K562 (cell line): Measurements from ENCODE around the gene ATP5F1D. TPM values are rescaled to one million over a fixed set of nuclear protein-coding genes. Genes with fewer than 3 reads are reported as not detected.

Source experiments
- HNRNPUL1 ChIP-seq: fragments of 200-400 bp; formaldehyde crosslinking; IDR thresholded peaks from 2 replicates; pipeline ENCODE4 v1.6.1; 2017; ENCODE audit warnings: low read length
- polyA plus RNA-seq, 8 experiments: library from polyadenylated mRNA; depleted of rRNA in 4 of 8; stranded (reverse) in 5 of 8; unstranded in 3 of 8; fragments of >200 nt; fragmentation: Nextera tagmentation in 2 of 8; fragmentation: Illumina TruSeq in 1 of 8; extraction: Ambion mirVana in 2 of 8; extraction: Trizol in 1 of 8; gene quantifications; 2 replicates each; pipeline versions ENCODE4 v1.2.1 to v1.2.3, GENCODE V29; 2011 to 2014; ENCODE audit warnings: inconsistent platforms in 1 of 8, missing spikeins in 1 of 8
- total RNA-seq, 7 experiments: library from RNA; depleted of rRNA in 6 of 7; stranded (reverse); fragments of >200 nt in 6 of 7; fragmentation: Illumina TruSeq in 2 of 7; extraction: Trizol in 2 of 7; gene quantifications; 2 replicates each; pipeline versions ENCODE4 v1.2.1 to v1.2.3, GENCODE V29; 2011 to 2021; ENCODE audit warnings: low replicate concordance in 1 of 7
- TF ChIP-seq, protein P1 (sequence below): fragments of 250-450 bp; sonication (Bioruptor Pico); IDR thresholded peaks from 2 replicates; pipeline ENCODE4 v1.4.0; 2020
- TF ChIP-seq, protein P2 (sequence below): sonication (generic); formaldehyde crosslinking; IDR thresholded peaks from 2 replicates; pipeline ENCODE4 v1.8.0; 2022; ENCODE audit warnings: missing genetic modification reagents, mild to moderate bottlenecking, borderline replicate concordance

Gene ATP5F1D
- total and polyA plus RNA-seq, 9 of the 15 experiments (the other 6 are each of a cell fraction or from before 2014, with no cell fraction given): 3.9 to 409 (median 36.8) TPM

DNA sequence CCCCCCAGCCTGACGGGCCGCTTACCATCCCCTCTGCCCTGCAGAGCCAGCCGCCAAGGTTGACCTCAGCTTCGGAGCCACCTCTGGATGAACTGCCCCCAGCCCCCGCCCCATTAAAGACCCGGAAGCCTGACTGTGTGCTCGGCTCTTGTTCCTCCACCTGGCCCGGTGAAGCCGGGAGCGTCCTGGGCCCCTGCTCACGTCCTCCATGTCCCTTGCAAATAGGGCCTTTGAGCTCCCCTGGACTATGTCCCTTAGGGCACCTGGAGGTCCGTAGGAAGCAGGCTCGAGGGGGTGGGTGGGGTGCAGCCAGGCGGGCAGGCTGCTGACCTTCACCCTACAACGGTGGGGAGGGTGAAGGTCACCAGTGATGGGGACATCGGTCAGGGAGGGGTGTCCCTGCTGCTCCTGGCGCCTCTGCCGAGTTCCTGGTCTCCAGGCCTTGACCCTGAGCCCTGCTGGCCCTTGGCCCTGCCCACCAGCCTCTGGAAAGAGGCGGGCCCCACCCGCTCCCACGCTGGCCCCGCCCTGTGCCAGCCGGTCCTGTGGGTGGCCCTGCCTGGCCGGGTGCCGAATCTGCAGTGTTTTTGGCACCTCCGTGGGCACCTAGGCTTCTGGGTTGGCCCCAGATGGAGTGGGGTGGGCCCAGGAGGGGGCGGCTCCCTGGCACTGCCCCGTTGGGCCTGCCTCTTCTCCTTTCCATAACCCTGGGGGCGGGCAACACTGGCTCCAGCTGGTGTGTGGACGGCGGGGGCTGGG is 3.3 kb downstream of the ATP5F1D start (continued):
- TF ChIP-seq, protein P1, sequence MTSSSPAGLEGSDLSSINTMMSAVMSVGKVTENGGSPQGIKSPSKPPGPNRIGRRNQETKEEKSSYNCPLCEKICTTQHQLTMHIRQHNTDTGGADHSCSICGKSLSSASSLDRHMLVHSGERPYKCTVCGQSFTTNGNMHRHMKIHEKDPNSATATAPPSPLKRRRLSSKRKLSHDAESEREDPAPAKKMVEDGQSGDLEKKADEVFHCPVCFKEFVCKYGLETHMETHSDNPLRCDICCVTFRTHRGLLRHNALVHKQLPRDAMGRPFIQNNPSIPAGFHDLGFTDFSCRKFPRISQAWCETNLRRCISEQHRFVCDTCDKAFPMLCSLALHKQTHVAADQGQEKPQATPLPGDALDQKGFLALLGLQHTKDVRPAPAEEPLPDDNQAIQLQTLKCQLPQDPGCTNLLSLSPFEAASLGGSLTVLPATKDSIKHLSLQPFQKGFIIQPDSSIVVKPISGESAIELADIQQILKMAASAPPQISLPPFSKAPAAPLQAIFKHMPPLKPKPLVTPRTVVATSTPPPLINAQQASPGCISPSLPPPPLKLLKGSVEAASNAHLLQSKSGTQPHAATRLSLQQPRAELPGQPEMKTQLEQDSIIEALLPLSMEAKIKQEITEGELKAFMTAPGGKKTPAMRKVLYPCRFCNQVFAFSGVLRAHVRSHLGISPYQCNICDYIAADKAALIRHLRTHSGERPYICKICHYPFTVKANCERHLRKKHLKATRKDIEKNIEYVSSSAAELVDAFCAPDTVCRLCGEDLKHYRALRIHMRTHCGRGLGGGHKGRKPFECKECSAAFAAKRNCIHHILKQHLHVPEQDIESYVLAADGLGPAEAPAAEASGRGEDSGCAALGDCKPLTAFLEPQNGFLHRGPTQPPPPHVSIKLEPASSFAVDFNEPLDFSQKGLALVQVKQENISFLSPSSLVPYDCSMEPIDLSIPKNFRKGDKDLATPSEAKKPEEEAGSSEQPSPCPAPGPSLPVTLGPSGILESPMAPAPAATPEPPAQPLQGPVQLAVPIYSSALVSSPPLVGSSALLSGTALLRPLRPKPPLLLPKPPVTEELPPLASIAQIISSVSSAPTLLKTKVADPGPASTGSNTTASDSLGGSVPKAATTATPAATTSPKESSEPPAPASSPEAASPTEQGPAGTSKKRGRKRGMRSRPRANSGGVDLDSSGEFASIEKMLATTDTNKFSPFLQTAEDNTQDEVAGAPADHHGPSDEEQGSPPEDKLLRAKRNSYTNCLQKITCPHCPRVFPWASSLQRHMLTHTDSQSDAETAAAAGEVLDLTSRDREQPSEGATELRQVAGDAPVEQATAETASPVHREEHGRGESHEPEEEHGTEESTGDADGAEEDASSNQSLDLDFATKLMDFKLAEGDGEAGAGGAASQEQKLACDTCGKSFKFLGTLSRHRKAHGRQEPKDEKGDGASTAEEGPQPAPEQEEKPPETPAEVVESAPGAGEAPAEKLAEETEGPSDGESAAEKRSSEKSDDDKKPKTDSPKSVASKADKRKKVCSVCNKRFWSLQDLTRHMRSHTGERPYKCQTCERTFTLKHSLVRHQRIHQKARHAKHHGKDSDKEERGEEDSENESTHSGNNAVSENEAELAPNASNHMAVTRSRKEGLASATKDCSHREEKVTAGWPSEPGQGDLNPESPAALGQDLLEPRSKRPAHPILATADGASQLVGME (CRISPR knock-in tag): no peak
- no peak for TF ChIP-seq HNRNPUL1
- TF ChIP-seq, protein P2, sequence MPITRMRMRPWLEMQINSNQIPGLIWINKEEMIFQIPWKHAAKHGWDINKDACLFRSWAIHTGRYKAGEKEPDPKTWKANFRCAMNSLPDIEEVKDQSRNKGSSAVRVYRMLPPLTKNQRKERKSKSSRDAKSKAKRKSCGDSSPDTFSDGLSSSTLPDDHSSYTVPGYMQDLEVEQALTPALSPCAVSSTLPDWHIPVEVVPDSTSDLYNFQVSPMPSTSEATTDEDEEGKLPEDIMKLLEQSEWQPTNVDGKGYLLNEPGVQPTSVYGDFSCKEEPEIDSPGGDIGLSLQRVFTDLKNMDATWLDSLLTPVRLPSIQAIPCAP (CRISPR knock-in tag): no peak
